Endothelial cell of umbilical vein (primary cell): ENCODE measurements around the gene SLC49A3. TPM values are rescaled to one million over a fixed set of nuclear protein-coding genes. Genes with fewer than 3 reads are reported as not detected.

Experiments used
- BruUV-seq: library from RNA; stranded (reverse); fragments of 400-500 nt; replicated peaks from 2 replicates; lab custom pipeline; 2021; lab: Mats Ljungman, UMichigan
- CTCF ChIA-PET: fragments of 300-600, 350-600 bp; sonication (Branson Sonifier 250); formaldehyde crosslinking; loops from one replicate; lab custom pipeline; 2021; ENCODE audit warnings: antibody characterized with exemption, inconsistent platforms; lab: Charles Lee
- POLR2A ChIA-PET: fragments of 300-600, 350-600 bp; sonication (Branson Sonifier 250); formaldehyde crosslinking; loops from one replicate; lab custom pipeline; 2021; ENCODE audit warnings: antibody characterized with exemption, inconsistent platforms; lab: Charles Lee
- DNase-seq: peaks from one replicate; pipeline ENCODE4 v3.0.0-alpha.2; 2011; ENCODE audit warnings: low read depth, low spot score
- FAIRE-seq: peaks from 2 replicates; lab custom pipeline; 2011; peaks lifted over from hg19 to GRCh38; lab: Jason Lieb, UNC
- H2AFZ ChIP-seq: 2 replicates; pipeline ENCODE4 v1.6.0; 2012; ENCODE audit warnings: low read depth, low read length, control low read depth, inconsistent platforms
- H3K27ac ChIP-seq: 2 replicates; pipeline ENCODE4 v1.5.1; 2011; ENCODE audit warnings: low read depth, mild to moderate bottlenecking, control low read depth, low read length, moderate library complexity; ENCODE audit not compliant: insufficient read depth
- H3K27me3 ChIP-seq, 2 experiments: 2 replicates each; pipeline versions ENCODE4 v1.6.0 to v1.6.1; 2011; ENCODE audit warnings: low read length in 2 of 2, mixed read lengths in 1 of 2; ENCODE audit not compliant: control insufficient read depth in 2 of 2, insufficient read depth in 2 of 2
- H3K36me3 ChIP-seq, 2 experiments: 2 replicates in 1 of 2; 3 replicates in 1 of 2; pipeline ENCODE4 v1.5.1; 2011; ENCODE audit warnings: low read length in 2 of 2, mild to moderate bottlenecking in 1 of 2, moderate library complexity in 1 of 2; ENCODE audit not compliant: control insufficient read depth in 2 of 2, insufficient read depth in 2 of 2; ENCODE audit errors: extremely low read depth in 1 of 2
- H3K4me1 ChIP-seq: 3 replicates; pipeline ENCODE4 v1.5.1; 2011; ENCODE audit warnings: mild to moderate bottlenecking, low read length; ENCODE audit not compliant: control insufficient read depth, insufficient read depth; ENCODE audit errors: extremely low read depth
- H3K4me2 ChIP-seq: 2 replicates; pipeline ENCODE4 v1.6.1; 2011; ENCODE audit warnings: low read length, control low read depth, mixed read lengths; ENCODE audit not compliant: insufficient read depth
- H3K4me3 ChIP-seq, 3 experiments: fragments of 200-600 bp in 1 of 3; sonication (generic), shearing (Covaris generic) in 1 of 3; replicated peaks in 1 of 3; 2 replicates each; pipeline ENCODE4 v1.5.1; 2011 to 2016; ENCODE audit warnings: control low read depth in 3 of 3, low read length in 3 of 3, mild to moderate bottlenecking in 2 of 3, inconsistent platforms in 1 of 3, low read depth in 1 of 3, moderate library complexity in 1 of 3; ENCODE audit not compliant: insufficient read depth in 1 of 3
- H3K79me2 ChIP-seq: 2 replicates; pipeline ENCODE4 v1.6.0; 2012; ENCODE audit warnings: low read length, inconsistent platforms; ENCODE audit not compliant: control insufficient read depth, insufficient read depth
- H3K9ac ChIP-seq: replicated peaks from 2 replicates; pipeline ENCODE3; 2011; ENCODE audit warnings: low read length, control low read depth; ENCODE audit not compliant: insufficient read depth; ENCODE audit errors: extremely low read depth
- H3K9me1 ChIP-seq: replicated peaks from 3 replicates; pipeline ENCODE4 v1.6.0; 2011; ENCODE audit warnings: mild to moderate bottlenecking, low read length; ENCODE audit not compliant: control insufficient read depth, insufficient read depth; ENCODE audit errors: extremely low read depth
- H3K9me3 ChIP-seq: replicated peaks from 2 replicates; pipeline ENCODE4 v1.5.1; 2012; ENCODE audit warnings: low read length, inconsistent platforms; ENCODE audit not compliant: control insufficient read depth, insufficient read depth
- H4K20me1 ChIP-seq: replicated peaks from 2 replicates; pipeline ENCODE3; 2011; ENCODE audit warnings: mild to moderate bottlenecking, low read length; ENCODE audit not compliant: control insufficient read depth, insufficient read depth; ENCODE audit errors: extremely low read depth
- CTCF ChIP-seq, 2 donors: IDR thresholded peaks; 1 replicate in 1 of 2; 2 replicates in 1 of 2; pipeline ENCODE4 v1.5.1; 2011; ENCODE audit warnings: low read length in 2 of 2, mild to moderate bottlenecking in 2 of 2, moderate library complexity in 2 of 2, control low read depth in 1 of 2, inconsistent platforms in 1 of 2, low read depth in 1 of 2; ENCODE audit not compliant: insufficient read depth in 1 of 2; ENCODE audit errors: extremely low read depth in 1 of 2
- EZH2 ChIP-seq: IDR thresholded peaks from 2 replicates; pipeline ENCODE4 v1.6.1; 2012; ENCODE audit warnings: borderline replicate concordance, low read depth, mild to moderate bottlenecking, moderate library complexity, low read length, inconsistent platforms; ENCODE audit not compliant: severe bottlenecking
- FOS ChIP-seq: IDR thresholded peaks from 2 replicates; pipeline ENCODE4 v1.6.1; 2011; ENCODE audit warnings: mild to moderate bottlenecking, low read length, moderate library complexity, borderline replicate concordance; ENCODE audit not compliant: insufficient read depth
- GATA2 ChIP-seq: IDR thresholded peaks from 2 replicates; pipeline ENCODE4 v1.7.0; 2011; ENCODE audit warnings: low read depth, mild to moderate bottlenecking, moderate library complexity, mixed read lengths, low read length; ENCODE audit not compliant: insufficient read length, insufficient read depth
- JUN ChIP-seq: IDR thresholded peaks from 2 replicates; pipeline ENCODE4 v1.6.1; 2011; ENCODE audit warnings: borderline replicate concordance, low read depth; ENCODE audit not compliant: insufficient read length, insufficient read depth
- MAX ChIP-seq: IDR thresholded peaks from 2 replicates; pipeline ENCODE4 v1.6.1; 2011; ENCODE audit not compliant: insufficient read depth, insufficient read length
- MYC ChIP-seq: IDR thresholded peaks from one replicate; pipeline ENCODE4 v1.6.1; 2011; ENCODE audit warnings: mild to moderate bottlenecking, low read depth, low read length
- POLR2A ChIP-seq: IDR thresholded peaks from 2 replicates; pipeline ENCODE4 v1.6.1; 2012; ENCODE audit warnings: low read depth, mild to moderate bottlenecking, control low read depth, low read length
- POLR2AphosphoS5 ChIP-seq: IDR thresholded peaks from 2 replicates; pipeline ENCODE4 v1.6.1; 2012; ENCODE audit warnings: low read depth, mild to moderate bottlenecking, control low read depth, low read length, moderate library complexity; ENCODE audit not compliant: insufficient read depth
- dilution Hi-C: fragments of 300-500 bp; cut with MboI; formaldehyde crosslinking; loops from one replicate; pipeline ENCODE4 v1.15.0; 2019; ENCODE audit warnings: low sequenced_read_pairs; ENCODE audit not compliant: extremely low pct_ligation_motif_present
- intact Hi-C: fragments of 100-400 bp; cut with micrococcal nuclease; formaldehyde crosslinking; loops from one replicate; pipeline ENCODE4 v1.10.0; 2022
- polyA plus RNA-seq, 4 experiments: library from polyadenylated mRNA; depleted of rRNA in 3 of 4; stranded (reverse) in 3 of 4; unstranded in 1 of 4; fragments of >200 nt; gene quantifications; 2 replicates each; pipeline versions ENCODE4 v1.2.1 to v1.2.3, GENCODE V29; 2011 to 2012; ENCODE audit warnings: missing spikeins in 1 of 4
- total RNA-seq: library from RNA; stranded (reverse); gene quantifications from 2 replicates; pipeline ENCODE4 v1.2.3, GENCODE V29; 2021

SLC49A3 gene
- total and polyA plus RNA-seq, 2 donors (not counting 3 experiments of a cell fraction or from before 2014, with no cell fraction given), result 4.2 to 11.5 TPM

- no peaks in the 10 kb centered on the region for H4K20me1 ChIP-seq
- dilution Hi-C loops (no loop called here), intact Hi-C loops (no loop called here)
- POLR2A ChIA-PET, result no interaction called here
- no peaks in the 10 kb centered on the region for H3K27me3 ChIP-seq
- no peaks in the 10 kb centered on the region for H3K9me3 ChIP-seq
- no peak for TF ChIP-seq GATA2
- no peak for TF ChIP-seq POLR2AphosphoS5
- TF ChIP-seq FOS, result no peak
- TF ChIP-seq MYC, result no peak
- TF ChIP-seq JUN, result no peak
- no peak for TF ChIP-seq MAX
- no peak for TF ChIP-seq CTCF (IDR thresholded peaks at IDR 0.05; ENCODE audit: extremely low read depth in 1 of 2, insufficient read depth in 1 of 2, low read depth in 1 of 2, low read length in 2 of 2)
- TF ChIP-seq EZH2, result no peak
- TF ChIP-seq POLR2A, result no peak
- H3K36me3 ChIP-seq, result peaks cover under 1 to 4% of the 10 kb centered on the region in 2 experiments
- H3K9ac ChIP-seq, result no peak overlapping the region
- no peak overlapping the region for H3K4me3 ChIP-seq
- DNase-seq (no peak), FAIRE-seq (no peak)
- CTCF ChIA-PET, result interaction anchor here (0.7 to 1.0 kb wide), 2 partner anchors 24 to 34 kb away, joined by 3 read pairs; no protein-coding TSS in a partner anchor
- H3K27ac ChIP-seq, result no peak overlapping the region
- H3K79me2 ChIP-seq, result peaks cover 80% of the 10 kb centered on the region
- H3K4me1 ChIP-seq, result peaks cover 8% of the 10 kb centered on the region
- no TSS peak for BruUV-seq
- H2AFZ ChIP-seq, result no peak overlapping the region
- H3K9me1 ChIP-seq, result no peaks in the 10 kb centered on the region
- no peak overlapping the region for H3K4me2 ChIP-seq
Observed at GRCh38 chr4:717601-718320, 28.8 kb upstream of the SLC49A3 start.
